ENCODE results near the gene DNAJC25.

DNA sequence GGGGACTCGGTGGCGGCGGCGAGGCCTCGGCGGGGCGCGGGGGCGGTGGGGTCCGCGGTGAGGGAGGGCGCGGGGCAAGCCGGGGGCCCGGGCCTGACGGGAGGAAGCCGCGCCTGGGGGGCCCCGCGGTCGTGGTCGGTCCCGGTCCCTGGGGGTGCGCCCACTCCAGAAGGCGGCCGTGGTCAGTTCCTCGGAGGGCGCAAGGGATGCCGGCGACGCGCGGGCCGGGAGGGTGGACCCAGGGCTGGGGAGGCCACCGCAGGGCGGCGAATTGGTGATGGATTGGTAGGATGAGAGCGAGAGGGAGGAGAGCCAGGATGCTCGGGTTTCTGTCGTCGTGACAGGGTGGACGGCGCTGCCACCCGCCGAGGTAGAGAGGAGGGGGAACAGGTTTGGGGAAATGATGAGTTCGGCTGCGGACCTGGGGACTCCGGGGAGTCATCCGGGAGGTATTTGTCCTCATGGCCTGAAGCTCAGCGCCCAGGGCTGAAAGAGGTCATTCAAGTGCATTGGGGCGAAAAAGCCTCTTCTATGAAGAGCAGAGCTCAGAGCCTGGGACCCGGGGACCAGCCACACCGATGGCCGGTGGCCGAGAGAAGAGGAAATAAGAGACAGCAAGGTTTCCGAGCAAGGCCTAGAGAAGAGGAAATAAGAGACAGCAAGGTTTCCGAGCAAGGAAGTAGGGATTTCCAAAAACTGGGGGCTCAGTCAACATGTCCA, 30.8 kb downstream of the DNAJC25 start:
- TF ChIP-seq, protein P1, sequence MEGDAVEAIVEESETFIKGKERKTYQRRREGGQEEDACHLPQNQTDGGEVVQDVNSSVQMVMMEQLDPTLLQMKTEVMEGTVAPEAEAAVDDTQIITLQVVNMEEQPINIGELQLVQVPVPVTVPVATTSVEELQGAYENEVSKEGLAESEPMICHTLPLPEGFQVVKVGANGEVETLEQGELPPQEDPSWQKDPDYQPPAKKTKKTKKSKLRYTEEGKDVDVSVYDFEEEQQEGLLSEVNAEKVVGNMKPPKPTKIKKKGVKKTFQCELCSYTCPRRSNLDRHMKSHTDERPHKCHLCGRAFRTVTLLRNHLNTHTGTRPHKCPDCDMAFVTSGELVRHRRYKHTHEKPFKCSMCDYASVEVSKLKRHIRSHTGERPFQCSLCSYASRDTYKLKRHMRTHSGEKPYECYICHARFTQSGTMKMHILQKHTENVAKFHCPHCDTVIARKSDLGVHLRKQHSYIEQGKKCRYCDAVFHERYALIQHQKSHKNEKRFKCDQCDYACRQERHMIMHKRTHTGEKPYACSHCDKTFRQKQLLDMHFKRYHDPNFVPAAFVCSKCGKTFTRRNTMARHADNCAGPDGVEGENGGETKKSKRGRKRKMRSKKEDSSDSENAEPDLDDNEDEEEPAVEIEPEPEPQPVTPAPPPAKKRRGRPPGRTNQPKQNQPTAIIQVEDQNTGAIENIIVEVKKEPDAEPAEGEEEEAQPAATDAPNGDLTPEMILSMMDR (IDR thresholded peaks at IDR 0.05) = no peak
- TF ChIP-seq POLR2A (IDR thresholded peaks at IDR 0.05) = no peak
